ENCODE measurements around the gene NXN.
"Not testable (repeated sequence)": the region's sequence is repeated elsewhere in the genome, so short reads cannot be mapped to it uniquely, and the experiment has no call there.

The NXN gene

DNA sequence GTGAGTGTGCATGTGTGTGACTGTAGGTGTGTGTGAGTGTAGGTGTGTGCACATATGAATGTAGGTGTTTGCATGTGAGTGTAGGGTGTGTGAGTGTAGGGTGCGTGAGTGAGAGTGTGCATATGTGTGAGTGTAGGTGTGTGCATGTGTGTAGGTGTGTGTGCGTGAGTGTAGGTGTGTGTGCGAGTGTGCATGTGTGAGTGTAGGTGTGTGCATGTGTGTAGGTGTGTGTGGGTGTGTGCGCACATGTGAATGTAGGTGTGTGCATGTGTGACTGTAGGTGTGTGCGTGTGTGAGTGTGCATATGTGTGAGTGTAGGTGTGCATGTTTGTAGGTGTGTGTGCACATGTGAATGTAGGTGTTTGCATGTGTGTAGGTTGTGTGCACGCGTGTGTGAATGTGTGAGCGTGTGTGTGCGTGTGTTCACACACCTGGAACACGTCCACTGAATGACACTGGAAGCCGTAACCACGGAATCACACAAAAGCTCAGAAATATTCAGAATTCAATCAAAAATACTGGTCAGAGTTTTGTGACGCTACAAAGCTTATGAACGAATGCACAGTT lies 166.9 kb downstream of the NXN start:
- Mint-ChIP-seq H3K27me3 (peaks cover 7 to 14% of the 10 kb centered on the region in 2 donors), H3K4me3 (no peak overlapping the region), H3K9me3 (no peaks in the 10 kb centered on the region), H3K36me3 (no peaks in the 10 kb centered on the region), H3K4me1 (no peaks in the 10 kb centered on the region), H3K27ac (no peak overlapping the region)
- no peak for ATAC-seq (replicated peaks)
- no peak for DNase-seq

GRCh38 chr17:811051-811784 lies 168.4 kb downstream of the NXN start:
- DNase-seq: no peak
- peak in 1 of 2 donors; percentile 27 for ATAC-seq (replicated peaks)
- no peak overlapping the region for H3K4me3 Mint-ChIP-seq
- H3K9me3 Mint-ChIP-seq: no peaks in the 10 kb centered on the region
- H3K27ac Mint-ChIP-seq: no peak overlapping the region
- no peaks in the 10 kb centered on the region for H3K4me1 Mint-ChIP-seq
- H3K36me3 Mint-ChIP-seq: no peaks in the 10 kb centered on the region
- H3K27me3 Mint-ChIP-seq: peaks cover 14% of the 10 kb centered on the region in 2 donors

DNA sequence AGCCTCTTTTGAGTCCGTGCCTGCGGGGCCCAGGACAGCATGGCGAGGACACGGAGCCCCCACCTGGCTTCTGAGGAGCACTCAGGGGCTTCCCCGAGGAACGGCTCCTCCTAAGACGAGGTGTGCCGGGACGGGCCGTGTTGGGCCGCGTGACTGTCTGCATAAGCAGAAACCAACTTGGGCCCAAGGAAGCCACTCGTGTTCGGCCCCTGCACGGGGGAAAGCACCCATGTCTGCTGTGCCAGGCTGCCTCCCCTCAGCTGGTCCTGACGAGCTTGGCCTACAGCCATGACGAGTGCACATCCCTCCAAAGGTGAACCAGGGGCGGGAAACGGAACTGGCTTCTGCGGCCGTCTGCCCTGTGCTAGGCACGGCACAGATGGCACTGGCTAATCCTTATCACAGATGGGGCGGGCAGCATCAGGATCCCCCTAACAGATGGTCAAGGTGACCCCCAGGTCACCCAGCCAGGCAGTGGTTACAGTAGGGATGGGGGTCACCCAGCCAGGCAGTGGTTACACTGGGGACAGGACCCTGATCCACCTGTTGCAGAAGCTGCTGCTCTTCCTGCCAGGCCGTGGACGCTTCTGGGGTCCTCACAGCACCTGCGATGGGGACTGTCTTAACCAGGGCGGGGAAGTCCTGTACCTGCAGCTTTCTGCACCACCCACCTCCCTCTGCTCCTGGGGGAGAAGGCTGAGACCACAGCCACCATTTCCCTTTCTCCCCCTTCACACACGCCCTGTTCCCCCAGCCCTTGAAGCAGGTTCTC lies 171.9 kb downstream of the NXN start:
- ATAC-seq (replicated peaks): no peak
- Mint-ChIP-seq H3K36me3 (no peaks in the 10 kb centered on the region), H3K4me1 (no peaks in the 10 kb centered on the region)

DNA sequence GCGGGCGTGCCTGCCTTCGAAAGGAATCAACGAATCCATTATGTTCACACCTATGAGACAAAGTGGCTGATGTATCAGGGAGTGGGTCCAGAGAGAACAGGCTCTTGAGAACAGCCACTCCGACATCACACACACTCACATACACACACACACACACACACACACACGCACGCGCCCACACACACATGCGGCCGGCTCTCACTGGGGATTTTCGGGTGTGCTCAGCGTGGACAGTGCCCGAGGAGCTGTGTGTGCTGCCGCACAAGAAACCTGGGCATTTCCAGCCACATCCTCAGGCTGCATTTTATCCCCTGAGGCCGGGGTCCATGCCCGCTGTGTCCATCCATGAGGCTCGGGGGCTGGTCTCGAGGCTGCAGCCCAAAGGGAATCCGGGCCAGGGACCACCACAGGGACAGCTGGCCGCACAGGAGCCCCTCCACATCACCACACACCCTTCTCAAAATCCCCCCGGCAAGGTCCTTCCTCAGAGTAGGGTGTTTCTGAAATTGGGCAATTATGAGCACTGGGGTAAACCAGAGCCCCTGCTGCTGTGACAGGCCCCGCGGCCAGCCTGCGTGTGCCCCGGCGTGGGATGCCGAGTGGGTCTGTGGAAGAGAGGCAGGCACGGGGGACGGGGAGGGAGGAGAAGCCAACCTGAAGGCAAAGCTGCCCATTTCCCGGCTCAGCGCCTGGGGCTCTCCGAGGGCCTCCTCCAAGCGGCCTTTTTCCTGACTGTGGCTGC lies 172.6 kb downstream of the NXN start:
- no peak overlapping the region for H3K4me3 Mint-ChIP-seq
- ATAC-seq (replicated peaks): no peak
- DNase-seq: no peak
- peaks cover 9 to 14% of the 10 kb centered on the region in 2 donors for H3K27me3 Mint-ChIP-seq
- H3K4me1 Mint-ChIP-seq: no peaks in the 10 kb centered on the region
- H3K36me3 Mint-ChIP-seq: no peaks in the 10 kb centered on the region
- H3K27ac Mint-ChIP-seq: no peak overlapping the region
- no peaks in the 10 kb centered on the region for H3K9me3 Mint-ChIP-seq

More for the DNA sequence above, 171.9 kb downstream of the NXN start:
- Mint-ChIP-seq H3K27me3 (peaks cover 14% of the 10 kb centered on the region in 2 donors), H3K4me3 (no peak overlapping the region), H3K9me3 (no peaks in the 10 kb centered on the region), H3K27ac (no peak overlapping the region)
- DNase-seq: no peak

- DNase-seq (no peak), ATAC-seq (replicated peaks) (no peak)
- H3K4me3 Mint-ChIP-seq: no peak overlapping the region
- no peaks in the 10 kb centered on the region for H3K36me3 Mint-ChIP-seq
- no peak overlapping the region for H3K27ac Mint-ChIP-seq
- H3K27me3 Mint-ChIP-seq: peaks cover 9 to 14% of the 10 kb centered on the region in 2 donors
- no peaks in the 10 kb centered on the region for H3K4me1 Mint-ChIP-seq
- no peaks in the 10 kb centered on the region for H3K9me3 Mint-ChIP-seq
These were observed 173.2 kb downstream of the NXN start for GRCh38 chr17:806346-806745.

DNA sequence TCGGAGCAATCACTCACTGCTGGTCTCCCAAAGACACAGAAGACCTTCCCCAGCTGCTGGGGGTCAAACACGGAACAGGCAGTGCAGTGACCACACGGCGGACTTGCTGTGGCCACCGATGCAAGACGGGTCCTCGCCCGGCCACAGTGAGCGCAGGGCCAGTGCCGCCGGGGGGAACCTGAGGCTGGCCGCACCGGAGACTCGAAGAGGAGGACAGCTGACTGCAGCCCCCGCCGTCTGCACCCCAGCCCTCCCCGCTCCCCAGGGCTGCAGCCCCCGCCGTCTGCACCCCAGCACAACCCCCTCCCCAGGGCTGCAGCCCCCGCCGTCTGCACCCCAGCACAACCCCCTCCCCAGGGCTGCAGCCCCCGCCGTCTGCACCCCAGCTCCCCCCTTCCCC lies 173.7 kb downstream of the NXN start:
- not testable (repeated sequence) for DNase-seq; H3K4me1 Mint-ChIP-seq; H3K9me3 Mint-ChIP-seq; ATAC-seq (replicated peaks); H3K36me3 Mint-ChIP-seq; H3K4me3 Mint-ChIP-seq; H3K27ac Mint-ChIP-seq
- peaks cover 9 to 14% of the 10 kb centered on the region in 2 donors for H3K27me3 Mint-ChIP-seq

- no peak for DNase-seq
- Mint-ChIP-seq H3K27ac (no peak overlapping the region), H3K36me3 (no peaks in the 10 kb centered on the region), H3K4me1 (no peaks in the 10 kb centered on the region), H3K27me3 (peaks cover 7 to 14% of the 10 kb centered on the region in 2 donors), H3K9me3 (no peaks in the 10 kb centered on the region), H3K4me3 (no peak overlapping the region)
- ATAC-seq (replicated peaks): no peak
These were observed 174.8 kb downstream of the NXN start for GRCh38 chr17:804541-805435.

- H3K36me3 Mint-ChIP-seq: no peaks in the 10 kb centered on the region
- H3K27me3 Mint-ChIP-seq: peaks cover 0 to 6% of the 10 kb centered on the region in 2 donors
- no peaks in the 10 kb centered on the region for H3K4me1 Mint-ChIP-seq
- H3K27ac Mint-ChIP-seq: no peak overlapping the region
- H3K4me3 Mint-ChIP-seq: no peak overlapping the region
- ATAC-seq (replicated peaks) (no peak), DNase-seq (no peak)
- no peaks in the 10 kb centered on the region for H3K9me3 Mint-ChIP-seq
These were observed 176.4 kb downstream of the NXN start for GRCh38 chr17:802901-803881.

DNA sequence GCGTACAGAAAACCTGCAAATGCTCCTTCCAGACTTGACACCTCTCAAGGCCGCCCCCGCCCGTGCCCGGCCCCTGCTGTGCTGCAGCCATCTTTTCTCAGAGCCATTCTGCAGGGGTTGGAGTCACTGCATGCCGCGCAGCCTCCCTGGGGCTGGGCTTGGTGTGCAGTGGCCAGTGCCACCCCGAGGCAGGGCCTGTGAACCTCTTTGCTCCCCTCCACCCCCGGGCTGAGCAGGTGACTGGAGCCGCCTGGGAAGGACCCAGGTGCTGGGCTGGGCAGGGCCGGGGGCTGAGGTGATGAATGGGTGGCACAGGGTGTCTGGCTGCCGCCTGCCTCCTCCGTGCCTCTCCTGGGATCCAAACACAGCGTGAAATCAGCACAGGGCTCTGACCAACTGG lies 177.1 kb downstream of the NXN start:
- Mint-ChIP-seq H3K27ac (no peak overlapping the region), H3K9me3 (no peaks in the 10 kb centered on the region), H3K36me3 (no peaks in the 10 kb centered on the region), H3K4me3 (no peak overlapping the region), H3K27me3 (peaks cover 0 to 6% of the 10 kb centered on the region in 2 donors), H3K4me1 (no peaks in the 10 kb centered on the region)
- DNase-seq (no peak), ATAC-seq (replicated peaks) (no peak)

GRCh38 chr17:801660-802059 lies 177.9 kb downstream of the NXN start:
- Mint-ChIP-seq H3K27me3 (no peaks in the 10 kb centered on the region), H3K9me3 (no peaks in the 10 kb centered on the region), H3K36me3 (peaks cover 1 to 2% of the 10 kb centered on the region in 2 donors), H3K27ac (no peak overlapping the region), H3K4me3 (no peak overlapping the region), H3K4me1 (no peaks in the 10 kb centered on the region)
- DNase-seq: no peak
- no peak for ATAC-seq (replicated peaks)

DNA sequence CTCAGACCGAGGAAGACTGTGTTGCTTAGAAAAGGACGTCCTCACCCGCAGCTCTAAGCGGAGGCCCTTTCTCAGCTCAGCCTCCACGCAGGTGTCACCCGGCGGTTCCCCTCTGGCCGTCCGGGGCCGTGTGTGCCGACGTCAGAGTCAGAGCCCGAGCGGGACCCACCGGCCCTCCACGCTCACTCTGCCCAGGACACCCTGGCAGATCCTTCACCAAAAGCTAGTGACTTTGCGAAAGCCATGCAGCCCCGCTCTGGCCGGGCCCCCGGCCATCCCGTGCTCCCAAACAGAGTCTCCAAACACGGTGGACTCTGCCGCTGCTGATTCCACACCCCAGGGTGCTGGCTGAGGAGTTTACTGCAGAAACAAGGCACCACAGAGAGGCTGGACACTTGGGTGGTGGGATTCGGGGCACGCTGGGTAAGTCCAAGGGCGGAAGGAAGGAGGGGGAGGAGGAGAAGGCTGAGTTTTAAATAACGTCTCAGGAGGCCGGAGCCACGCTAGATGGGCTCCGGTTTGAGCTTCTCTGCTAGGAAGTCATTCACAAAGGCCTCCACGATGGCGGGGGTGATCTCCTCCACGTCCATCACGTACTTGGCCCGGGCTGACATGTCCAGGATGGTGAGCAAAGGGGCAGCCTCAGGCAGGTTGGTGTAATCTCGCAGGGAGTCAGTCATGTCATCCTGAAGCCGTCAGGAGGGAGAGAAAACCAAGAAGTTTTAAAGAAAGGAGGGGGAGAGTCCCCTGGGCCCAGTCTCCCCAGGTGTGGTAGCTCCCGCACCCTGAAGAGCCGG lies 178.9 kb downstream of the NXN start:
- H3K9me3 Mint-ChIP-seq: no peaks in the 10 kb centered on the region
- ATAC-seq (replicated peaks) (no peak), DNase-seq (no peak)
- no peak overlapping the region for H3K4me3 Mint-ChIP-seq
- H3K36me3 Mint-ChIP-seq: peaks cover 6 to 11% of the 10 kb centered on the region in 2 donors
- H3K27ac Mint-ChIP-seq: no peak overlapping the region
- no peaks in the 10 kb centered on the region for H3K27me3 Mint-ChIP-seq
- H3K4me1 Mint-ChIP-seq: no peaks in the 10 kb centered on the region

- ATAC-seq (replicated peaks) (no peak), DNase-seq (no peak)
- H3K9me3 Mint-ChIP-seq: no peaks in the 10 kb centered on the region
- H3K27me3 Mint-ChIP-seq: no peaks in the 10 kb centered on the region
- no peak overlapping the region for H3K4me3 Mint-ChIP-seq
- H3K4me1 Mint-ChIP-seq: peaks cover 4 to 7% of the 10 kb centered on the region in 2 donors
- H3K27ac Mint-ChIP-seq: no peak overlapping the region
- H3K36me3 Mint-ChIP-seq: peaks cover 8 to 17% of the 10 kb centered on the region in 2 donors
These were observed 180.3 kb downstream of the NXN start for GRCh38 chr17:799261-799660.
